Measurements from ENCODE around the gene LTA. TPM values are rescaled to one million over a fixed set of nuclear protein-coding genes. Genes with fewer than 3 reads are reported as not detected.
A peak's percentile ranks its signal among the peaks of the same experiment; 100 is the strongest.

Gene LTA
- total and polyA plus RNA-seq, 2 experiments from 2014 or later, result not detected

DNA sequence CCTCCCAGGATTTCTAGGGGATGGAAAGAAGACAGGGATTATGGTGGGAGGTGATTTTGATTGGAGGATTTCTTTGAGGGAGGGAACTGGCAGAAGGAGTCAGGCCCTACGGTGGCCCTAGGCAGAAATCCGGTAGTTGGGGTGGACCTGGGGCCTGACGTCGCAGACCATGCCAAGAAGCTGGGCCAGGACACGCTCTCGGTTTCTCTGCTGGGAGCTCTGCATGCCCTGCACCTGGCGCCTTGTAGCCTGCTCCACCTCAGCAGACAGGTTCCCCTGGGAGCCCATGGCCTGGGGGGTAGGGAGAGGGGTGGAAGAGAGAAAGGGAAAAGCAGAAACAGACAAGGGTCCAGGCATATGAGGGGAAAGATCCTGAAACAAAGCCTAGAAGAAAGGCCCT, 26.8 kb upstream of the LTA start:
- TF ChIP-seq, protein P1, sequence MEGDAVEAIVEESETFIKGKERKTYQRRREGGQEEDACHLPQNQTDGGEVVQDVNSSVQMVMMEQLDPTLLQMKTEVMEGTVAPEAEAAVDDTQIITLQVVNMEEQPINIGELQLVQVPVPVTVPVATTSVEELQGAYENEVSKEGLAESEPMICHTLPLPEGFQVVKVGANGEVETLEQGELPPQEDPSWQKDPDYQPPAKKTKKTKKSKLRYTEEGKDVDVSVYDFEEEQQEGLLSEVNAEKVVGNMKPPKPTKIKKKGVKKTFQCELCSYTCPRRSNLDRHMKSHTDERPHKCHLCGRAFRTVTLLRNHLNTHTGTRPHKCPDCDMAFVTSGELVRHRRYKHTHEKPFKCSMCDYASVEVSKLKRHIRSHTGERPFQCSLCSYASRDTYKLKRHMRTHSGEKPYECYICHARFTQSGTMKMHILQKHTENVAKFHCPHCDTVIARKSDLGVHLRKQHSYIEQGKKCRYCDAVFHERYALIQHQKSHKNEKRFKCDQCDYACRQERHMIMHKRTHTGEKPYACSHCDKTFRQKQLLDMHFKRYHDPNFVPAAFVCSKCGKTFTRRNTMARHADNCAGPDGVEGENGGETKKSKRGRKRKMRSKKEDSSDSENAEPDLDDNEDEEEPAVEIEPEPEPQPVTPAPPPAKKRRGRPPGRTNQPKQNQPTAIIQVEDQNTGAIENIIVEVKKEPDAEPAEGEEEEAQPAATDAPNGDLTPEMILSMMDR (IDR thresholded peaks at IDR 0.05; ENCODE audit: low read depth, low read length), result no peak
- no peak for DNase-seq (ENCODE audit: low read depth in 1 of 2, low spot score in 1 of 2)

DNA sequence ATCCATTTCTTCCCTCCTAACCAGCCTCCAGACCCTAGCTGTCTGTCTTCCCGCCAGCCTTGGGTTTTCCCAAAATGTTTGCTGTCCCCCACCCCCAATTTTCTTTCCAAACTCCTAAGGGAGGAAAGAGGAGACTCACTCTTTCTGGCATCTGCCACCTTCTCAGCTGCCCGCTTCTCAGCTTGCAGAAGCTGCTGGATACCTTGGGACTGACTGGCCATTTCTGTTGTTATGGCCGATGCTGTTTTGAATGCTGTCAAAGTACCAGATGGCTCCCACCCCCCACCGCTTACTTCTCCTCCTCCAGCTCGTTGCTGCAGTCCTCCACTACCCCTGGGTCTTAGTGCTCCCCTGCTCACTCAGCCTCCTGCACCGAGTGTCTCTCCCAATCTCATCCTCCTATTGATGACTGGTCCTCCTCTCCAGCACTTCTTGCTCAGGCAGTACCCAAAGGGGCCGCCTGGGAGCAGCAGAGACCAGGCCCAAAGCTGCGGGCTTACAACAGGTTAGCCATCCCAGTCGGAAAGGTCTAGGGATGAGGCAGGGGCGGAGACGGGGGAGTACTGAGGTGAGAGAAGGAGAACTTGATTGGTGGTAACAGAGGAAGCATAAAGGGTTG, 25.6 kb upstream of the LTA start, which contains the start of gene ATP6V1G2:
ATP6V1G2 (minus strand) TSS at position 270 of the 619 bp plus-strand sequence; CDS start at position 221, 49 bp downstream.
- Histone ChIP-seq H3K9me3 (ENCODE audit: low read depth) (no peaks in the 10 kb centered on the region), H3K4me1 (ENCODE audit: low read depth) (peaks cover 10% of the 10 kb centered on the region), H3K27ac (peak within 1 kb of the TSS; percentile 54), H3K36me3 (peaks cover 12% of the 10 kb centered on the region), H3K27me3 (no peaks in the 10 kb centered on the region), H3K4me3 (peak within 1 kb of the TSS; percentile 56)
- DNase-seq (ENCODE audit: low read depth in 1 of 2, low spot score in 1 of 2), result peak; percentile 93
- TF ChIP-seq, protein P1 (IDR thresholded peaks at IDR 0.05; ENCODE audit: low read depth, low read length), result peak; percentile 100

More for the DNA sequence above, 26.8 kb upstream of the LTA start:
- no peaks in the 10 kb centered on the region for H3K9me3 ChIP-seq (ENCODE audit: low read depth)
- H3K36me3 ChIP-seq, result peaks cover 14% of the 10 kb centered on the region
- H3K27me3 ChIP-seq, result no peaks in the 10 kb centered on the region
- no peak overlapping the region for H3K27ac ChIP-seq
- H3K4me3 ChIP-seq, result no peak overlapping the region
- peaks cover 14% of the 10 kb centered on the region for H3K4me1 ChIP-seq (ENCODE audit: low read depth)

DNA sequence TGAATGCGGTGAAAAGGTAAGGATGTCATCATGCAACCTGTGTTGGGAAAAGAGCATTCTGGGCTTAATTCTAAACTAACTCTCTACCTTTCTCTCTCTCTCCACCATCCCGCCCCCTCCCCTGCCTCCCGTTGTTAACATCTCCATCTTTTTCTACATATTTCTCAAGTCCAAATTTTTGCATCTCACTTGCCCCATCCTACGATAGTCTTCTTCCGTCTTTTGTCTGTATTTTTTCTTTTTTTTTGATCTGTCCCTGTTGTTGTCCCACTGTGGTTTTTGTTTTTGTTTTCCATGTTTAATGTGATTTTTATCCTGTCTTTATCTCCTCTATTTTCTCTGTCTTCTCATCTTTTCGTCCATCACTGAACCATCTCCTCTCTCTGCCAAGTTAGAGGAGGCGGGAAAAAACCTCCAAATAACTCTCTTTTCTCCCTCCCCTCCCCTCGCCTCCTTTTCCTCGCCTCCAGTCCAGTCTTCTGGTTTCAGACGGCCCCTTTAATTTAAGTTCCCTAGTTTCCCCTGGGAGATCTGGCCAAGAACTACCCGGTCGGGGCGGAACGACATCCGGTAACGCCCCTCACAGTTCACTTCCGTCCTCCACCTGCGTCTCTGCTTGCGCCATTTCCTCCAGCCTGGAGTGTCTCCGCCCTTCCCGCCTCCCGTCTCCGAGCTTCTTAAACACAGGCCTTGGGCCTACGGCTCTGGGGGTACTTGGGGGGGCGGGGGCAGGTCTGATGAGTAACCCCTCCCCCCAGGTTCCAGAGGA, 24.9 kb upstream of the LTA start, which contains the start of gene NFKBIL1:
NFKBIL1 (plus strand) TSS at position 651 of the 769 bp plus-strand sequence; CDS start at position 738, 87 bp downstream.
- Histone ChIP-seq H3K4me1 (ENCODE audit: low read depth) (peaks cover 10% of the 10 kb centered on the region), H3K27me3 (no peaks in the 10 kb centered on the region), H3K36me3 (peaks cover 12% of the 10 kb centered on the region), H3K4me3 (peak within 1 kb of the TSS; percentile 56), H3K9me3 (ENCODE audit: low read depth) (no peaks in the 10 kb centered on the region), H3K27ac (peak within 1 kb of the TSS; percentile 54)
- TF ChIP-seq, protein P1 (IDR thresholded peaks at IDR 0.05; ENCODE audit: low read depth, low read length), result no peak
- peak; percentile 94 to 99 for DNase-seq (ENCODE audit: low read depth in 1 of 2, low spot score in 1 of 2)

DNA sequence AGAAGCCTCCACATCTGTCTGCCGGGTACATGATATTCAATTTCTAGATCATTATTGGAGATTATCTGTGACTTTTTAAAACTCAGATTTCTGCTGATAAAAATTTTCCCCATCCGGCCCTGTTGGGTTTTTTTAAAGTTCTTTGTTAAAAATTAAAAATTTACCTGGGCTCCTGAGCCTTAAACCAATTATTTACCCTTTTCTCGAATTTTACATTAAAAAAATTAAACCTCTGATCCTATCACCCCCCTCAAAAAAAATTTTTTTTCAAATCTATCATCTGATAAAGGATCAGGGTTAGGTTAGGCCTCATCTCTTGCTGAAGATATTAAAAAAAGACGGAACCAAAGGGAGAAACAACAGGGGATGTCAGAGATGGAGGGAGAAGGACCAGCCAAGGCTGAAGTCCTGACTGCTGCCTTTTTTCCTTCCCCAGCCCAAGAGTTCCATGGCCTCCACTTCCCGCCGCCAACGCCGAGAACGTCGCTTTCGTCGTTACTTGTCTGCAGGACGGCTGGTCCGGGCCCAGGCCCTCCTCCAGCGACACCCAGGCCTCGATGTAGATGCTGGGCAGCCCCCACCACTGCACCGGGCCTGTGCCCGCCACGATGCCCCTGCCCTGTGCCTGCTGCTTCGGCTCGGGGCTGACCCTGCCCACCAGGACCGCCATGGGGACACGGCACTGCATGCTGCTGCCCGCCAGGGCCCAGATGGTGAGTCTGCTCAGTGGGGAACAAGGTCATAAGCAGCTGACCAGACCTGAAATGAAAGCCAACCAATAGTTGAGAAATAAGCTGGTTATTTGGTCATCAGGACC, 24.2 kb upstream of the LTA start:
- TF ChIP-seq, protein P1 (IDR thresholded peaks at IDR 0.05; ENCODE audit: low read depth, low read length), result no peak
- peaks cover 7% of the 10 kb centered on the region for H3K4me1 ChIP-seq (ENCODE audit: low read depth)
- no peak for DNase-seq (ENCODE audit: low read depth in 1 of 2, low spot score in 1 of 2)
- peak overlapping the region; percentile 54 for H3K27ac ChIP-seq
- no peaks in the 10 kb centered on the region for H3K9me3 ChIP-seq (ENCODE audit: low read depth)
- peak overlapping the region; percentile 56 for H3K4me3 ChIP-seq
- H3K36me3 ChIP-seq, result peaks cover 12% of the 10 kb centered on the region
- H3K27me3 ChIP-seq, result no peaks in the 10 kb centered on the region

DNA sequence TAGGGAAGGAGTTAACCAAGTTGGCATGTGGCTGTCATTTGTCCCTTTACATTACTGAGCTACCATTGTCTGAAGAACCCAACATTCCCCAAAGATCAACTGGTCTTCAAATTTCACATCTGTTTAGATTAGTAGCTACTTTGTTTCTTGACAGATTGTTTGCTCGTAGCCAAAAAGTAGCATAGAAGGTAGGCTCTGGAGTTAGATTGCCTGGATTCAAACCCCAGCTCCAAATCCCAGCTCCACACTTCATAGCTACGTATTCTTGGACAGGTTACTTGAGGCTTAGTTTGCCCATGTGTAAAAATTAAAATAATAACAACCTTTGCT, 23.6 kb upstream of the LTA start:
- H3K9me3 ChIP-seq (ENCODE audit: low read depth), result no peaks in the 10 kb centered on the region
- TF ChIP-seq, protein P1 (IDR thresholded peaks at IDR 0.05; ENCODE audit: low read depth, low read length), result no peak
- H3K27me3 ChIP-seq, result no peaks in the 10 kb centered on the region
- peaks cover 6% of the 10 kb centered on the region for H3K4me1 ChIP-seq (ENCODE audit: low read depth)
- H3K27ac ChIP-seq, result no peak overlapping the region
- peak overlapping the region; percentile 56 for H3K4me3 ChIP-seq
- DNase-seq (ENCODE audit: low read depth in 1 of 2, low spot score in 1 of 2), result no peak
- H3K36me3 ChIP-seq, result peaks cover 17% of the 10 kb centered on the region

Data from cardiac muscle cell (in vitro differentiated cells and primary cell).